Stimulated activated naive CD8-positive, alpha-beta T cell treated with anti-CD3 and anti-CD28 coated beads, Interleukin-15, Interleukin-2, amounts not matched to agents 100 ng/mL and 50 ng/mL, for 24 hours (primary cell): ENCODE measurements around the gene OR7G2.
"Not testable (repeated sequence)": the region's sequence is repeated elsewhere in the genome, so short reads cannot be mapped to it uniquely, and the experiment has no call there.

ENCODE experiments used
- H3K27ac Mint-ChIP-seq: one replicate; pipeline ENCODE4 v1.8.0; 2021; ENCODE audit warnings: mild to moderate bottlenecking, mixed read lengths
- H3K27me3 Mint-ChIP-seq: one replicate; pipeline ENCODE4 v1.8.0; 2021; ENCODE audit warnings: mixed read lengths
- H3K36me3 Mint-ChIP-seq: one replicate; pipeline ENCODE4 v1.8.0; 2021; ENCODE audit warnings: low read depth, mixed read lengths
- H3K4me1 Mint-ChIP-seq: one replicate; pipeline ENCODE4 v1.8.0; 2021; ENCODE audit warnings: low read depth, mixed read lengths
- H3K4me3 Mint-ChIP-seq: one replicate; pipeline ENCODE4 v1.8.0; 2021; ENCODE audit warnings: mild to moderate bottlenecking, mixed read lengths
- H3K9me3 Mint-ChIP-seq: one replicate; pipeline ENCODE4 v1.8.0; 2021; ENCODE audit warnings: mixed read lengths

Gene OR7G2

DNA sequence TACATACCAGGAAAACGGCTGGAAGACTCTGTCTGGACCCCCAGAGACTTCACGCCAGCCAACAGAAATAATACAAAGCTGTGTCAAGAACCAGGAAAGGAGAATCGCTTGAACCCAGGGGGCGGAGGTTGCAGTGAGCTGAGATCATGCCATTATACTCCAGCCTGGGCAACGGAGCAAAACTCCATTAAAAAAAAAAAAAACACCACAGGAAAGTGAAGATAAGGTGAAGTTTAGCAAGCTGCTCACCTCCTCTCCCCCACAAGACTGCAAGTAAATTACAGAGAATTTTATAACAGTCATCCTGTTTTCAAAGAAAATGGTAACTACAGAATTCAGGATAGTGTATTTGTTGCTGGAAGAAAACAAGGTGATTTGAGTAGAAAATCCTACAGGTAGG, 9.3 kb upstream of the OR7G2 start:
- H3K4me3 Mint-ChIP-seq = no peak overlapping the region

DNA sequence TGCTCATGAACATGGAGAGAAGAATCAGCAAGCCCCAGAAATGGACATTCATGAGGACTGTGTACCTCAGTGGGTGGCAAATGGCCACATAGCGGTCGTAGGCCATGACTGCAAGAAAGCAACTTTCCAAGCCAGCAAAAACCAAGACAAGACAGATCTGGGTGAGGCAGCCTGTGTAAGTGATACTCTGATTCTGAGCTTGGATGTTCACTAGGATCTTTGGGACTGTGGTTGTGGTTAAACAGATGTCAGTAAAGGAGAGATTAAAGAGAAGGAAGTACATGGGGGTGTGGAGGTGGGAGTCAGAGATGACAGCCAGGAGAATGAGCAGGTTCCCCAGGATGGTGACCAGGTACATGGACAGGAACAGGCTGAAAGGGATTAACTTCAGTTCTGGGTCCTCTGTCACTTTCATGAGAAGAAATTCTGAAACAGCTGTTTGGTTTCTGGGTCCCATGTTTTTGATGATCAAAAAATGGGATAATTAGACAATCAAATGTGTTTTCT, 8.1 kb upstream of the OR7G2 start, which contains the start of gene OR7G1:
Gene OR7G1, minus strand, starts transcription at position 457 of the 507 bp plus-strand sequence. Its CDS starts 0 bp downstream, at position 457.
- H3K4me1 Mint-ChIP-seq = no peaks in the 10 kb centered on the region
- H3K4me3 Mint-ChIP-seq = no peak within 1 kb of the TSS
- no peaks in the 10 kb centered on the region for H3K36me3 Mint-ChIP-seq
- H3K9me3 Mint-ChIP-seq = no peaks in the 10 kb centered on the region
- no peak within 1 kb of the TSS for H3K27ac Mint-ChIP-seq
- H3K27me3 Mint-ChIP-seq = peaks cover 26% of the 10 kb centered on the region

More for the DNA sequence above, 9.3 kb upstream of the OR7G2 start:
- no peak overlapping the region for H3K27ac Mint-ChIP-seq
- H3K9me3 Mint-ChIP-seq = no peaks in the 10 kb centered on the region
- H3K4me1 Mint-ChIP-seq = no peaks in the 10 kb centered on the region
- peaks cover 26% of the 10 kb centered on the region for H3K27me3 Mint-ChIP-seq
- no peaks in the 10 kb centered on the region for H3K36me3 Mint-ChIP-seq

DNA sequence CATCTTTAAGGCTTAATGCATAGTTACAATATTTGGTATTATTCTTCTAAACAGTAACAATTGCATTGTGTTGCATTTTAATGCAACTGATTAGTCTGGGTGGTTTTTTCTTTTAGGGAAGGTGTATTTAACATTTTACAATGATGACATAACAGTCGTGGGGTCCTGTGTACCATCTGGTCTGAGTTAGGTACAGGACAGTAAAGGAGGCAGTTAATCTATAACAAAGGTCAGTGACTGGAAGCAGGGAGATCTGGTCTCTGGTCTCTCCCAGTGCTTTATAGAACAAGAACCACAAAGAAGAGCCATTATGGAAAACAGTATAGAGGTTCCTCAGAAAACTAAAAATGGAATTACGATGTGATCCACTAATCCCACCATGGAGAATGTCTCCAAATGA, 2.7 kb upstream of the OR7G2 start:
- Mint-ChIP-seq H3K4me1 (no peaks in the 10 kb centered on the region), H3K27me3 (peaks cover 22% of the 10 kb centered on the region), H3K27ac (no peak overlapping the region), H3K9me3 (no peaks in the 10 kb centered on the region), H3K4me3 (no peak overlapping the region), H3K36me3 (no peaks in the 10 kb centered on the region)

DNA sequence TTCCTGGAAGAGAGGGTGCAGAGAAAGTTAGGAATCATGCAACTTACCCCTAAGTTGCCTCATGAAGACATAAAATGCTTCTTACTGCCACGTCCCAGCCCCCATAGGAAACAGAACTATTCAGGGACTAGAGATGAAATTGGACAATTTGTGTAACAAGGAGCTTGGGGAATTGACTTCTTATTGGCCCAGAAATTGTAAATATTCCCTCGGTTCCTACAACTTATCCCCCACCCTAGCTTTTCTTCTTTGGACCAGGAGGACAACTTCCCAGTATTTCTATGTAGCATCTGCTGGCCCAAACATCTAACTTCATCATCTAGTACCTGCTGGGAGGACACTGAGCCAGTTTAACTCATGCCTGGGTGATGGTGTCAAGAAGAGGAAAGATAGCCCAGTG, 20.5 kb downstream of the OR7G2 start, which contains the start of gene OR1M1:
Gene OR1M1, plus strand, starts transcription at position 301 of the 400 bp plus-strand sequence. CDS start 6,184 bp downstream, outside the sequence.
- Mint-ChIP-seq H3K27ac (no peak within 1 kb of the TSS), H3K4me1 (no peaks in the 10 kb centered on the region), H3K27me3 (peaks cover 16% of the 10 kb centered on the region), H3K4me3 (no peak within 1 kb of the TSS), H3K36me3 (no peaks in the 10 kb centered on the region), H3K9me3 (no peaks in the 10 kb centered on the region)

DNA sequence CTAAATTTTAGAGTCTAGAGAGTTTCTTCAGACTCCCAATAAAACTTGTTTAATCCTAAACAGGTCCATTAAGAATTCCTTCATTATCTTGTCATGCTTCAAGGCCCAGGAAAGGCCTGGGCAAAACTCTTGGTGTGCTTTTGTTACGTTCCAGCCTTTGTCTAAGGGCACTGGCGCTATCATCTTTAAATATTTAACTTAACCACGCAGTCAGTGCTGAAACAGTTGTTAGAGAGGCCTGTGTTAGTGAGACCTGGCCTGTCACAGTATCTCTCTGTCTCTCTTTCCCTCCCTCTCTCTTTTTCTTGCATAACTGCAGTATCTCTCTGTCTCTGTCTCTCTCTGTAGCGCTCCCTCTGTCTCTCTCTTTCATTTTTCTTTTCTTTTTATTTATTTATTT, 28.6 kb downstream of the OR7G2 start:
- H3K4me1 Mint-ChIP-seq = no peaks in the 10 kb centered on the region
- no peaks in the 10 kb centered on the region for H3K9me3 Mint-ChIP-seq
- no peak overlapping the region for H3K27ac Mint-ChIP-seq
- no peak overlapping the region for H3K4me3 Mint-ChIP-seq
- H3K27me3 Mint-ChIP-seq = no peaks in the 10 kb centered on the region
- no peaks in the 10 kb centered on the region for H3K36me3 Mint-ChIP-seq

DNA sequence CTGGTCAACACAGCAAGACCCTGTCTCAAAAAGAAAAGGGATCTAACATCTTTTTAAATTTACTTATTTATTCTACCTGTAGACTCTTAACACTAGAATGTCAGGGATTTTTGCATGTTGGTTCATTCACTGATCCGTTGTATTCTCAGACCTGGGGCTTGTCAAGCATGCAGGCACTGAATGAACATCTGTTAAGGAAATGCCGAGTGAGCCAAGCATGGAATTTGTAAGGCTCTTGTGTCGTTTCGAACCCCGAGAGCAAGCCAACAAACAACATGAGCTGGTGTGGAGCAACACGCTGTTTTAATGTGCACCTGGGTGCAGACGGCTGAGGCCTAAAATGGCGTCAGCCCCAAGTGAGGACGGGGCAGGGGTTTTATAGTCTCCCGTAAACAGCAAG, 30.4 kb downstream of the OR7G2 start:
- H3K9me3 Mint-ChIP-seq = no peaks in the 10 kb centered on the region
- H3K4me1 Mint-ChIP-seq = no peaks in the 10 kb centered on the region
- H3K27me3 Mint-ChIP-seq = no peaks in the 10 kb centered on the region
- no peak overlapping the region for H3K4me3 Mint-ChIP-seq
- H3K27ac Mint-ChIP-seq = no peak overlapping the region
- H3K36me3 Mint-ChIP-seq = no peaks in the 10 kb centered on the region

DNA sequence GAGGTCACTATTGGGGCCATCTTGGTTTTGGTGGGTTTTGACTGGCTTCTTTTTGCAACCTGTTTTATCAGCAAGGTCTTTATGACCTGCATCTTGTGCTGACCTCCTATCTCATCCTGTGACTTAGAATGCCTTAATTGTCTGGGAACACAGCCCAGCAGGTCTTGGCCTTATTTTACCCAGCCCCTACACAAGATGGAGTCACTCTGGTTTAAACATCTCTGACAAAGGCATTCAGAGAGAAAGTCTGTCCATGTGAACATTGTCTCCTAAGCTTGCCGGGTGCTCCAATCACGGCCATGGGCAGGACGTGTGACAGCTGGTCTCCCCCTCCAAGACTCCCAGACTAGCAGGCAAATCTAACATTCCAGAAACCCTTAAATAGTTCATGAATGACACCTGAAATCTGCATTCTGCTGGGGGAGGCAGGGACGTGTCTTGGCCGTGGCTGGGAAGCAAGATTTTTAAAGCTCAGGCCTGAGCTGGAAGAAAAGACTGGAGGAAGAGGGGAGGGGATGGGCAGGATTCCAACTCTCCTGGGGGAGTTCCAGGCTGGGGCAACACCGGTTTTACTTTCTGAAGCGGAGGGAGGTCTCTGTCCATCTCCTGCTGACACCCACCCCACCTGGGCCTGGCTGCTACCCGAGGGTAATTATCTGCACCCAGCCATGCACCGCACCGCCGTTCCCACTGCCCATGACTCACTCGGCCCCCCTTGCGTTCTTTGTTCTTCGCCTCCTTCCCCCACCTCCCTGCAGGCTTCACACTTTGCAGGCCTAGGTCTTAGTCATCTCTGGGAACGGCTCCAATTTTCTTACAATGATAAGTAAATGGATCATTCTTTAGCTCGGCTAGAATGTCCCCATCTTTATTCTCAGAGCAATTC, 32.0 kb downstream of the OR7G2 start:
- Mint-ChIP-seq H3K4me3 (no peak overlapping the region), H3K36me3 (no peaks in the 10 kb centered on the region), H3K27ac (no peak overlapping the region), H3K27me3 (no peaks in the 10 kb centered on the region), H3K9me3 (no peaks in the 10 kb centered on the region), H3K4me1 (no peaks in the 10 kb centered on the region)

DNA sequence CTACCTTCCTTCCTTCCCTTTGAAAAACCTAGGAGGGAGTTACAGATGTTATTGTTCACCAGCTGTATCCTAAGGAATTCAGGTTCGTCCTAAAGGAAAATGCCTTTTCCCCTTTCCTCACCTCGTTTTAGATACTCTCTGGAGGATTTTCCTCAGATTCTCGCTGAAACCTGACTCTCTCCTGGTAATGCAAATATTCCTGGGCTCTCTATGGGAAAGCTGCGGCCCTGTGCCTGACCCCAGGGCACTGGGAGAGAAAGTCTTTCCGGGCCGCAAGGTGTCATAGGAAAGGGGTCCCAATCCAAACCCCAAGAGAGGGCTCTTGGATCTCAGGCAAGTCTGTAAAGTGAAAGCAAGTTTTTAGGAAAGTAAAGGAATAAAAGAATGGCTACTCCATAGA, 33.5 kb downstream of the OR7G2 start:
- Mint-ChIP-seq H3K9me3 (no peaks in the 10 kb centered on the region), H3K4me1 (no peaks in the 10 kb centered on the region), H3K27ac (no peak overlapping the region), H3K4me3 (no peak overlapping the region), H3K36me3 (no peaks in the 10 kb centered on the region), H3K27me3 (no peaks in the 10 kb centered on the region)

DNA sequence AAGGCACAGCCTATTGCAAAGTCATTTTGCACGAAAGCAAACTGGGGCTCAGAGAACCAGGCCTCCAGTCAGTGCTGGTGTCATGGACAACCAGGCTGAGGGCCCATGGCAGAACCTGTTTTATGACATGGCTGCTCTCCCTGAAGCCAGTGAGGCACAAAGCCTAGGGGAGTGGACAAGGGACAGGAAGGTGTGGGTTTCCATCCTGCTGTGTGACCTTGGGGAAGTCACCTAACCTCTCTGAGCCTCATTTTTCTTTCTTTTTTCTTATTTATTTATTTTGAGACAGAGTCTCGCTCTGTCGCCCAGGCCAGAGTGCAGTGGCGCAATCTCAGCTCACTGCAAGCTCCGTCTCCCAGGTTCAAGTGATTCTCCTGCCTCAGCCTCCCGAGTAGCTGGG, 35.6 kb downstream of the OR7G2 start:
- H3K27ac Mint-ChIP-seq, H3K27me3 Mint-ChIP-seq, H3K36me3 Mint-ChIP-seq, H3K4me3 Mint-ChIP-seq, H3K9me3 Mint-ChIP-seq, H3K4me1 Mint-ChIP-seq: not testable (repeated sequence)

DNA sequence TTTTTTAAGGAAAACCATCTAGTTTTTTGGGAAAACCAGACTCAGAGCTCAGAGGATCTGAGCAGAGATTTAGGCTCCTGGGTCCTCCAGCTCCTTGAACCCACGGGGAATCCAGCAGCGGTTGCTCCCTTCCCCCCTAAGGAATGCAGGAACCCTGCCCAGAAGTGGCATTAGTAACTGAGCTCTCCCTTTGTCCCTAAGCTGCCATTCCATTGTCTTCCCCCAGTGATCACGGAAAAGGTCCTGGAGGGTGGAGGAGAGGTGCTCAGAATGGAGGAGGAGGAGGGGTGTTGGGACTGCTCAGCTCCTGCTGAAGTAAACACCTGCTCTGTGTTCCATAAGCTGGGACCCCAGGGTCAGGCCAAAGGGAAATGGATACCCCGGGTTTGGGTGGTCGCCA, 37.2 kb downstream of the OR7G2 start:
- Mint-ChIP-seq H3K4me1 (no peaks in the 10 kb centered on the region), H3K27me3 (no peaks in the 10 kb centered on the region), H3K4me3 (no peak overlapping the region), H3K27ac (no peak overlapping the region), H3K9me3 (no peaks in the 10 kb centered on the region), H3K36me3 (no peaks in the 10 kb centered on the region)

DNA sequence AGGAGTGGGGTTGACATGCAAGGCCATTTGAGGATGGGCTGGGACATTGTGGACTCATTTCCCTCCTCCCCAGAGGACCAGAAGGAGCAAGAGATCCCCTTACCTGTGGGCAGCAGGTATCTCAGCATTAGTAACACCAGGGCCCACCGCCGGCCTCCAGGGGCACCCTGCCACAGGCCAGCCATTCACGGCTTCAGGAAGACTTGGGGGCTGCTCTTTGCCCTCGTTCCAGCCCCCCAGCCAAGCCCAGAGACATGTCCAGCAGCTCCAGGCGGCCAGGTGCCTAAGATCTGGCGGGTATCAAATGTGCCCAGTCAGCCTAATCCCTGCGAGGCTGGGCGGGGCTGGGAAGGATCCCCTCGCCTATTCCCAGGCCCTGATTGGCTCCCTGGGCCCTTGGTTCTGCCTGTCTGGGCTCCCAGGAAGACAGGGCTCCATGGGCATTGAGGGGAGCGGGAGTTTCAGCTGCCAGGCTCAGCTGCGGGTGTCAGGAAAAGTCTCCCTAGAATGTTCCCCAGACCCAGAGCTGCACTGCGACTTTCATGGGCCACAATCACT, 41.7 kb downstream of the OR7G2 start:
- Mint-ChIP-seq H3K4me1 (no peaks in the 10 kb centered on the region), H3K9me3 (no peaks in the 10 kb centered on the region), H3K36me3 (no peaks in the 10 kb centered on the region), H3K27me3 (no peaks in the 10 kb centered on the region), H3K4me3 (no peak overlapping the region), H3K27ac (no peak overlapping the region)

DNA sequence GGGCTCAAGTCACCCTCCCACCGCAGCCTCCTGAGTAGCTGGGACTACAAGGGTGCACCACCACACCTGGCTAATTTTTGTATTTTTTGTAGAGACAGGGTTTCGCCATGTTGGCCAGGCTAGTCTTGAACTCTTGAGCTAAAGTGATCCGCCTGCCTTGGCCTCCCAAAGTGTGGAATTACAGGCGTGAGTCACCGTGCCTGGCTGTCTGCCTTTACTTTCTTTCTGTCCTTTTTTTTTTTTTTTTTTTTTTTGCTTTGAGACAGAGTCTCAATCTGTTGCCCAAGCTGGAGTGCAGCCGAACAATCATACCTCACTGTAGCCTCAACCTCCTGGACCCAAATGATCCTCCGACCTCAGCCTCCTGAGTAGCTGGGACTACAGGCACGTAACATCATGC, 45.4 kb downstream of the OR7G2 start:
- no peak overlapping the region for H3K4me3 Mint-ChIP-seq
- H3K27ac Mint-ChIP-seq = no peak overlapping the region

DNA sequence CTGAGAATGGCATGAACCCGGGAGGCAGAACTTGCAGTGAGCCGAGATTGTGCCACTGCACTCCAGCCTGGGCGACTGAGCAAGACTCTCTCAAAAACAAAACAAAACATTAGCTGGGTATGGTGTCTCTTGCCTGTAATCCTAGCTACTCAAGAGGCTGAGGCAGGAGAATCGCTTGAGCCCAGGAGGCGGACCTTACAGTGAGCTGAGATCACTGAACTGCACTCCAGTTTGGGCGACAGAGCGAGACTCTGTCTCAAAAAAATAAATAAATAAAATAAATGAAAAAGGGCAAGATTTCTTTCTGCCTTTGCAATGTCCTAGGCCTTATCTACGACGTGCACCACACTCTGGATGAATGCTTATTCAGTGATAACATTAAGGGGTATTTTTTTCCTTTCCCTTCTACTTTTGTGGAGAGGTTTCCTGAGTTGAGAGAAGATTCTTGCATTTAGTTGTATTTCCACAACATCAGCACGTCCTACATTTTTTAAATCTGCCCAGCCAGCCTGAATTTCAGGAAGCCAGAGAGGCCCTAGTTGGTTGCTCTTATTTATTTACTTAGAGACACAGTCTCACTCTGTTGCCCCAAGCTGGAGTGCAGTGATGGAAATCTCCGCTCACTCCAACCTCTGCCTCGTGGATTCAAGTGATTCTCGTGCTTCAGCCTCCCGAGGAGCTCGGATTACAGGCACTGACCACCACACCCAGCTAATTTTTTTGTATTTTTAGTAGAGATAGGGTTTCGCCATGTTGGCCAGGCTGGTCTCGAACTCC, 46.5 kb downstream of the OR7G2 start:
- Mint-ChIP-seq H3K4me1 (no peaks in the 10 kb centered on the region), H3K9me3 (no peaks in the 10 kb centered on the region), H3K27ac (no peak overlapping the region), H3K36me3 (no peaks in the 10 kb centered on the region), H3K27me3 (no peaks in the 10 kb centered on the region), H3K4me3 (no peak overlapping the region)

More for the DNA sequence above, 45.4 kb downstream of the OR7G2 start:
- Mint-ChIP-seq H3K4me1 (no peaks in the 10 kb centered on the region), H3K9me3 (no peaks in the 10 kb centered on the region), H3K27me3 (no peaks in the 10 kb centered on the region), H3K36me3 (no peaks in the 10 kb centered on the region)

DNA sequence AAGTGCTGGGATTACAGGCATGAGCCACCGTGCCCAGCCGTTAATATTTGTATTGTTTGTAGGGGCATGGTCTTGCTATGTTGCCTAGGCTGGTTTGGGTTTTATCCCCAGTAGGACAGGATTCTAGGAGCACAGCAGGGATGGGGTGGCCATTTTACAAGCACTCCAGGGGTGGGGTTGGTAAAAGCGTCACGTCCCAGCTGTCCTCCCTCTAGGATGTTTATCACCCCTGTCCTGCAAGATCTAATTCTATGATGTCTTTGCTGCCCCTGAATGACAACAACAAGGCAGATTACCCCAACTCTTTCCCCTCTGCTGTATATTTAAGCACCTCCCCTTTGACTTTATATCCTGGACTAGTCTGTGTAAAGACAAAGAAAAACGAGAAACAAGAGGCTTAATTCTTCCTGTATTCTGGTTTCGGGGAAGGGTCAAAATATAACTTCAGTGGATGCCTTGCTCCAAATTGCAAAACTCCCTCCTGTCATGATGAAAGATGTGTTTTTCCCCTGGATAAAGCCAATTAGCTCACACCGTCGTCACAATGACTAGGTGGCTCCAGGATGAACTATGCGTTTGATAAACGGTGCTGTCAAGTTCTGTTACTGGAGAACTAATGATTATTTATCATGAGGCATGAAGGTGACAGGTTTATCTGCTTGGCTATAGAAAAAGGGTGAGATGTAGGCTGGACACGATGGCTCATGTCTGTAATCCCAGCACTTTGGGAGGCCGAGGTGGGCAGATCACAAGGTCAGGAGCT, 48.2 kb downstream of the OR7G2 start:
- Mint-ChIP-seq H3K27ac (no peak overlapping the region), H3K4me3 (no peak overlapping the region), H3K9me3 (no peaks in the 10 kb centered on the region), H3K36me3 (no peaks in the 10 kb centered on the region), H3K4me1 (no peaks in the 10 kb centered on the region), H3K27me3 (no peaks in the 10 kb centered on the region)
